Liver (tissue), 9 donors: ENCODE data around the gene SLCO4A1. TPM values are rescaled to one million over a fixed set of nuclear protein-coding genes. Genes with fewer than 3 reads are reported as not detected.

Experiments used
- DNase-seq: peaks from one replicate; pipeline ENCODE4 v3.0.0-alpha.2; 2017; ENCODE audit warnings: low spot score
- H3K27ac ChIP-seq, 2 donors: one replicate each; pipeline ENCODE4 v1.7.0; 2013; ENCODE audit warnings: inconsistent platforms in 2 of 2, low read length in 2 of 2, control low read depth in 1 of 2, low read depth in 1 of 2, mild to moderate bottlenecking in 1 of 2
- H3K27me3 ChIP-seq, 4 donors: one replicate each; pipeline versions ENCODE4 v1.6.1 to v1.7.0; 2013; ENCODE audit warnings: low read length in 3 of 4, inconsistent platforms in 1 of 4, mild to moderate bottlenecking in 1 of 4, moderate library complexity in 1 of 4; ENCODE audit not compliant: control insufficient read depth in 4 of 4, insufficient read depth in 4 of 4
- H3K36me3 ChIP-seq, 4 donors: one replicate each; pipeline versions ENCODE4 v1.6.1 to v1.7.0; 2013; ENCODE audit warnings: low read length in 3 of 4, mild to moderate bottlenecking in 3 of 4, low read depth in 1 of 4, moderate library complexity in 1 of 4; ENCODE audit not compliant: control insufficient read depth in 4 of 4, insufficient read depth in 3 of 4
- H3K4me1 ChIP-seq, 4 donors: one replicate each; pipeline versions ENCODE4 v1.6.1 to v1.7.0; 2013; ENCODE audit warnings: low read length in 3 of 4, mild to moderate bottlenecking in 3 of 4, moderate library complexity in 1 of 4; ENCODE audit not compliant: control insufficient read depth in 4 of 4, insufficient read depth in 4 of 4
- H3K4me3 ChIP-seq, 3 donors: one replicate each; pipeline versions ENCODE4 v1.6.1 to v1.7.0; 2013; ENCODE audit warnings: low read length in 3 of 3, control low read depth in 1 of 3, low read depth in 1 of 3, mild to moderate bottlenecking in 1 of 3
- H3K9ac ChIP-seq, 2 donors: one replicate each; pipeline ENCODE4 v1.7.0; 2013; ENCODE audit warnings: low read length in 2 of 2, mild to moderate bottlenecking in 2 of 2, moderate library complexity in 2 of 2, control low read depth in 1 of 2, low read depth in 1 of 2
- H3K9me3 ChIP-seq, 4 donors: one replicate each; pipeline versions ENCODE4 v1.6.1 to v1.7.0; 2013; ENCODE audit warnings: low read length in 3 of 4; ENCODE audit not compliant: control insufficient read depth in 4 of 4
- EGR1 ChIP-seq, 2 donors: IDR thresholded peaks; 2 replicates each; pipeline ENCODE4 v1.6.1; 2016 to 2018; ENCODE audit warnings: antibody characterized with exemption in 2 of 2, low read depth in 2 of 2
- FOXA2 ChIP-seq: IDR thresholded peaks from 2 replicates; pipeline ENCODE4 v1.6.1; 2016; ENCODE audit warnings: antibody characterized with exemption
- HNF4A ChIP-seq, 2 donors: conservative IDR thresholded peaks; 2 replicates each; pipeline ENCODE4 v1.6.1; 2016; ENCODE audit warnings: antibody characterized with exemption in 2 of 2, mild to moderate bottlenecking in 2 of 2
- HNF4G ChIP-seq: IDR thresholded peaks from 2 replicates; pipeline ENCODE4 v1.6.1; 2016; ENCODE audit warnings: antibody characterized with exemption
- JUND ChIP-seq, 2 donors: IDR thresholded peaks; 2 replicates each; pipeline ENCODE4 v1.6.1; 2016; ENCODE audit warnings: antibody characterized with exemption in 2 of 2
- NR2F2 ChIP-seq: IDR thresholded peaks from 2 replicates; pipeline ENCODE4 v1.6.1; 2016; ENCODE audit warnings: antibody characterized with exemption
- RAD21 ChIP-seq, 2 donors: IDR thresholded peaks; 2 replicates each; pipeline ENCODE4 v1.6.1; 2016; ENCODE audit warnings: antibody characterized with exemption in 2 of 2, mild to moderate bottlenecking in 2 of 2
- RXRA ChIP-seq, 2 donors: IDR thresholded peaks; 2 replicates each; pipeline ENCODE4 v1.6.1; 2017 to 2018; ENCODE audit warnings: antibody characterized with exemption in 2 of 2, mild to moderate bottlenecking in 1 of 2
- SP1 ChIP-seq: IDR thresholded peaks from 2 replicates; pipeline ENCODE4 v1.6.1; 2018; ENCODE audit warnings: antibody characterized with exemption, mild to moderate bottlenecking
- TAF1 ChIP-seq: conservative IDR thresholded peaks from 2 replicates; pipeline ENCODE4 v1.6.1; 2016; ENCODE audit warnings: antibody characterized with exemption, mild to moderate bottlenecking
- WGBS: extraction: QIAGEN DNeasy Blood & Tissue Kit; methylation state at CpG from one replicate; pipeline ENCODE4 v1.1.7; 2013; 5-methylcytosine and 5-hydroxymethylcytosine counted together
- polyA plus RNA-seq, 2 donors: library from polyadenylated mRNA; stranded (reverse) in 1 of 2; unstranded in 1 of 2; fragments of 200-250 nt in 1 of 2; fragments of >200 nt in 1 of 2; fragmentation: Nextera tagmentation in 1 of 2; extraction: Ambion mirVana in 1 of 2; gene quantifications; one replicate each; pipeline versions ENCODE4 v1.2.1 to v1.2.3, GENCODE V29; 2013 to 2015
- total RNA-seq, 2 donors: library from RNA; depleted of rRNA; stranded (reverse); fragments of >200 nt; gene quantifications; one replicate each; pipeline ENCODE4 v1.2.3, GENCODE V29; 2014
- TF ChIP-seq, protein P1 (sequence below): IDR thresholded peaks from 2 replicates; pipeline ENCODE4 v1.6.1; 2016; ENCODE audit warnings: antibody characterized with exemption, mild to moderate bottlenecking
- TF ChIP-seq, protein P2 (sequence below): IDR thresholded peaks from 2 replicates; pipeline ENCODE4 v1.6.1; 2016; ENCODE audit warnings: antibody characterized with exemption
- TF ChIP-seq, protein P3 (sequence below): fragments of 150-350 bp; IDR thresholded peaks from 2 replicates; pipeline ENCODE4 v1.5.1; 2017; ENCODE audit warnings: improper control_type of control experiment, low read depth, low read length; ENCODE audit not compliant: missing input control
- donor health status: healthy.
- donor health status: healthy.
- donor health status: healthy.
- donor health status: healthy.
- donor health status: healthy.

The SLCO4A1 gene
- total and polyA plus RNA-seq, 4 donors, result 1.3 to 4.3 (median 2.6) TPM

DNA sequence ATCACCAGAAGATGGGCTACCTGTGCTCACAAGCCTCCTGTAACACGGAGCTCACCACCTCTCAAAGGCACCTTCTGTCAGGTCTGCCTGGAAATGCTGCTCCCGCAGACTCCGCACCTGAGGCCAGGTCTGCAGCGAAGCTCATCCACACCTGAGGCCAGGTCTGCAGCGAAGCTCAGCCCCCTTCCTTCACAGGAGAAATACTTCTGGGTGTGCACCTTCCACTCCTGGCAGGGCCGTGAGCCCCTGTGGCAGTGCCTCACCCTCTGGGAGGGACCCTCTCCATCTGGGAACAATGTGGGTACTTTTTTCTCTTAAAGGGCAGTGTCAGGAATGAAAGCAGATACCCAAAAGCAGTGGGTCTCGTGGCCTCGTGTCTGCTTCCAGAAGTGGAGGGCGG is 1.4 kb upstream of the SLCO4A1 start:
- TF ChIP-seq RAD21 (IDR thresholded peaks at IDR 0.05) (no peak), RXRA (IDR thresholded peaks at IDR 0.05) (no peak), TAF1 (no peak), FOXA2 (no peak), NR2F2 (no peak)
- TF ChIP-seq, protein P1, sequence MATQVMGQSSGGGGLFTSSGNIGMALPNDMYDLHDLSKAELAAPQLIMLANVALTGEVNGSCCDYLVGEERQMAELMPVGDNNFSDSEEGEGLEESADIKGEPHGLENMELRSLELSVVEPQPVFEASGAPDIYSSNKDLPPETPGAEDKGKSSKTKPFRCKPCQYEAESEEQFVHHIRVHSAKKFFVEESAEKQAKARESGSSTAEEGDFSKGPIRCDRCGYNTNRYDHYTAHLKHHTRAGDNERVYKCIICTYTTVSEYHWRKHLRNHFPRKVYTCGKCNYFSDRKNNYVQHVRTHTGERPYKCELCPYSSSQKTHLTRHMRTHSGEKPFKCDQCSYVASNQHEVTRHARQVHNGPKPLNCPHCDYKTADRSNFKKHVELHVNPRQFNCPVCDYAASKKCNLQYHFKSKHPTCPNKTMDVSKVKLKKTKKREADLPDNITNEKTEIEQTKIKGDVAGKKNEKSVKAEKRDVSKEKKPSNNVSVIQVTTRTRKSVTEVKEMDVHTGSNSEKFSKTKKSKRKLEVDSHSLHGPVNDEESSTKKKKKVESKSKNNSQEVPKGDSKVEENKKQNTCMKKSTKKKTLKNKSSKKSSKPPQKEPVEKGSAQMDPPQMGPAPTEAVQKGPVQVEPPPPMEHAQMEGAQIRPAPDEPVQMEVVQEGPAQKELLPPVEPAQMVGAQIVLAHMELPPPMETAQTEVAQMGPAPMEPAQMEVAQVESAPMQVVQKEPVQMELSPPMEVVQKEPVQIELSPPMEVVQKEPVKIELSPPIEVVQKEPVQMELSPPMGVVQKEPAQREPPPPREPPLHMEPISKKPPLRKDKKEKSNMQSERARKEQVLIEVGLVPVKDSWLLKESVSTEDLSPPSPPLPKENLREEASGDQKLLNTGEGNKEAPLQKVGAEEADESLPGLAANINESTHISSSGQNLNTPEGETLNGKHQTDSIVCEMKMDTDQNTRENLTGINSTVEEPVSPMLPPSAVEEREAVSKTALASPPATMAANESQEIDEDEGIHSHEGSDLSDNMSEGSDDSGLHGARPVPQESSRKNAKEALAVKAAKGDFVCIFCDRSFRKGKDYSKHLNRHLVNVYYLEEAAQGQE, result no peak
- TF ChIP-seq, protein P2, sequence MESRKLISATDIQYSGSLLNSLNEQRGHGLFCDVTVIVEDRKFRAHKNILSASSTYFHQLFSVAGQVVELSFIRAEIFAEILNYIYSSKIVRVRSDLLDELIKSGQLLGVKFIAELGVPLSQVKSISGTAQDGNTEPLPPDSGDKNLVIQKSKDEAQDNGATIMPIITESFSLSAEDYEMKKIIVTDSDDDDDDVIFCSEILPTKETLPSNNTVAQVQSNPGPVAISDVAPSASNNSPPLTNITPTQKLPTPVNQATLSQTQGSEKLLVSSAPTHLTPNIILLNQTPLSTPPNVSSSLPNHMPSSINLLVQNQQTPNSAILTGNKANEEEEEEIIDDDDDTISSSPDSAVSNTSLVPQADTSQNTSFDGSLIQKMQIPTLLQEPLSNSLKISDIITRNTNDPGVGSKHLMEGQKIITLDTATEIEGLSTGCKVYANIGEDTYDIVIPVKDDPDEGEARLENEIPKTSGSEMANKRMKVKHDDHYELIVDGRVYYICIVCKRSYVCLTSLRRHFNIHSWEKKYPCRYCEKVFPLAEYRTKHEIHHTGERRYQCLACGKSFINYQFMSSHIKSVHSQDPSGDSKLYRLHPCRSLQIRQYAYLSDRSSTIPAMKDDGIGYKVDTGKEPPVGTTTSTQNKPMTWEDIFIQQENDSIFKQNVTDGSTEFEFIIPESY, result no peak
- H3K4me1 ChIP-seq, result peaks cover 4 to 21% (median 9%) of the 10 kb centered on the region in 4 donors
- WGBS, result 90% methylated on average over 9 of the region's 9 CpGs

DNA sequence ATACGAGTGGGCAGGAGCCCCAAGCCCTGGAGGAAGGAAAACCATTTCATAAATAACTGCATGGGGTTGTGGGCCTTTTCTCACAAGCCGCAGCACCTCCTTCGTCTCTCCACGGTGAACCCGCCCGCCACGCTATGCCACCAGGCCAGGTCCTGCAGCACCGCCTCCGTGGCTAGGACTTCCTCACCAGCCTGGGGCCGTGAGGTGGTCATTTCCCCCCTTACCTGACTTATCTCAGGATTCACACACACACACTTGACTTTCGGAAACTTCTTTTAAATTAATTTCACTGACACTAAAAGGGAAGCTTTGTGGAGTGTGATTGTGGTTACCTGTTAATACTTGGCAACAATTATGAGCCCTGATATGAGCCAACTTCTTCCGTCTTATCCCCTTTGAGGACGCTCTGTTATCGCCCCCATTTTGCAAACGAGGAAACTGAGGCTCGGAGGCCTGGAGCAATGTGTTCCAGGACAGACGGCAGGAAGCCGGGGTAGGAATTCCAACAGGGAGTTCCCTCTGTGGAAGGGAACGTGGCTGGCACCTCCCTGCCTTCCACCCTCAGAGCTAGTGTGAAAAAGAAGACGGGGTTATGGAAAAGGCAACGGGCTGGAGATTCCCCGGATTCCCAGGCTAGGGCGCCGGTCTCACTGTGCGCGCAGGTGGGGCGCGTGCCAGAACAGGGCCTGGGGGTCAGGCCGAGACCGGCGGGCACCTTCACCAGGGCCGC is 817 bp upstream of the SLCO4A1 start:
- WGBS, result 44% methylated on average over 32 of the region's 32 CpGs

More for the DNA sequence above, 1.4 kb upstream of the SLCO4A1 start:
- Histone ChIP-seq H3K27ac (no peak overlapping the region), H3K9me3 (no peaks in the 10 kb centered on the region), H3K27me3 (peaks cover 0 to 2% (median 0%) of the 10 kb centered on the region in 4 donors), H3K36me3 (no peaks in the 10 kb centered on the region), H3K4me3 (no peak overlapping the region), H3K9ac (no peak overlapping the region)
- DNase-seq, result no peak

More for the DNA sequence above, 817 bp upstream of the SLCO4A1 start:
- Histone ChIP-seq H3K9me3 (no peaks in the 10 kb centered on the region), H3K4me3 (peak overlapping the region in 1 of 3 donors; percentile 47), H3K4me1 (peaks cover 4 to 21% (median 9%) of the 10 kb centered on the region in 4 donors), H3K27ac (no peak overlapping the region), H3K9ac (no peak overlapping the region), H3K36me3 (no peaks in the 10 kb centered on the region), H3K27me3 (peaks cover 0 to 2% (median 0%) of the 10 kb centered on the region in 4 donors)
- no peak for DNase-seq
- no peak for TF ChIP-seq RXRA (IDR thresholded peaks at IDR 0.05)
- TF ChIP-seq, protein P3, sequence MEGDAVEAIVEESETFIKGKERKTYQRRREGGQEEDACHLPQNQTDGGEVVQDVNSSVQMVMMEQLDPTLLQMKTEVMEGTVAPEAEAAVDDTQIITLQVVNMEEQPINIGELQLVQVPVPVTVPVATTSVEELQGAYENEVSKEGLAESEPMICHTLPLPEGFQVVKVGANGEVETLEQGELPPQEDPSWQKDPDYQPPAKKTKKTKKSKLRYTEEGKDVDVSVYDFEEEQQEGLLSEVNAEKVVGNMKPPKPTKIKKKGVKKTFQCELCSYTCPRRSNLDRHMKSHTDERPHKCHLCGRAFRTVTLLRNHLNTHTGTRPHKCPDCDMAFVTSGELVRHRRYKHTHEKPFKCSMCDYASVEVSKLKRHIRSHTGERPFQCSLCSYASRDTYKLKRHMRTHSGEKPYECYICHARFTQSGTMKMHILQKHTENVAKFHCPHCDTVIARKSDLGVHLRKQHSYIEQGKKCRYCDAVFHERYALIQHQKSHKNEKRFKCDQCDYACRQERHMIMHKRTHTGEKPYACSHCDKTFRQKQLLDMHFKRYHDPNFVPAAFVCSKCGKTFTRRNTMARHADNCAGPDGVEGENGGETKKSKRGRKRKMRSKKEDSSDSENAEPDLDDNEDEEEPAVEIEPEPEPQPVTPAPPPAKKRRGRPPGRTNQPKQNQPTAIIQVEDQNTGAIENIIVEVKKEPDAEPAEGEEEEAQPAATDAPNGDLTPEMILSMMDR, result no peak
- TF ChIP-seq TAF1, result no peak
- no peak for TF ChIP-seq NR2F2
- TF ChIP-seq HNF4A (conservative IDR thresholded peaks at IDR 0.05), result no peak
- no peak for TF ChIP-seq JUND (IDR thresholded peaks at IDR 0.05)
- TF ChIP-seq FOXA2, result no peak
- TF ChIP-seq EGR1 (IDR thresholded peaks at IDR 0.05; ENCODE audit: low read depth in 2 of 2), result no peak
- TF ChIP-seq HNF4G, result no peak
- no peak for TF ChIP-seq SP1
